GM12874 (cell line): ENCODE data around the gene CGB1.

ENCODE experiments used
- TF ChIP-seq, protein P1 (sequence below): IDR thresholded peaks from 2 replicates; pipeline ENCODE4 v1.5.1; 2011; ENCODE audit warnings: low read depth, mild to moderate bottlenecking, control low read depth, low read length, moderate library complexity; ENCODE audit not compliant: insufficient read depth

Gene CGB1

DNA sequence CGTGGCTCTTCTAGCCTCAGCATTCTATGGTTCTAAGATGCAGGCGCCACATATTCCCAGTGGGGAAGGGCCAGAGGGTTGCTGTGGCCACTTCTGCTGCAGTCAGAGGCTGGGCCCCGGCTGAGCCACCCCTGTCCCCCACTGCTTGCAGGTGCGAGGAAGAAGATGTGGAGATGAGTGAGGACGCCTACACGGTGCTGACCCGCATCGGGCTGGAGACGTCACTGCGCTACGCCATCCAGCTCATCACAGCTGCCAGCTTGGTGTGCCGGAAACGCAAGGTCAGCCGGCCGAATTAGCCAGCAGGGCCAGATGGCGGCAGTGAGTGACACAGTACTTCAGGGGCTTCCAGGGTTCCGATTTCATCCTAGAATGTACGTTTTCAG lies 21.8 kb downstream of the CGB1 start:
- TF ChIP-seq, protein P1, sequence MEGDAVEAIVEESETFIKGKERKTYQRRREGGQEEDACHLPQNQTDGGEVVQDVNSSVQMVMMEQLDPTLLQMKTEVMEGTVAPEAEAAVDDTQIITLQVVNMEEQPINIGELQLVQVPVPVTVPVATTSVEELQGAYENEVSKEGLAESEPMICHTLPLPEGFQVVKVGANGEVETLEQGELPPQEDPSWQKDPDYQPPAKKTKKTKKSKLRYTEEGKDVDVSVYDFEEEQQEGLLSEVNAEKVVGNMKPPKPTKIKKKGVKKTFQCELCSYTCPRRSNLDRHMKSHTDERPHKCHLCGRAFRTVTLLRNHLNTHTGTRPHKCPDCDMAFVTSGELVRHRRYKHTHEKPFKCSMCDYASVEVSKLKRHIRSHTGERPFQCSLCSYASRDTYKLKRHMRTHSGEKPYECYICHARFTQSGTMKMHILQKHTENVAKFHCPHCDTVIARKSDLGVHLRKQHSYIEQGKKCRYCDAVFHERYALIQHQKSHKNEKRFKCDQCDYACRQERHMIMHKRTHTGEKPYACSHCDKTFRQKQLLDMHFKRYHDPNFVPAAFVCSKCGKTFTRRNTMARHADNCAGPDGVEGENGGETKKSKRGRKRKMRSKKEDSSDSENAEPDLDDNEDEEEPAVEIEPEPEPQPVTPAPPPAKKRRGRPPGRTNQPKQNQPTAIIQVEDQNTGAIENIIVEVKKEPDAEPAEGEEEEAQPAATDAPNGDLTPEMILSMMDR = no peak

DNA sequence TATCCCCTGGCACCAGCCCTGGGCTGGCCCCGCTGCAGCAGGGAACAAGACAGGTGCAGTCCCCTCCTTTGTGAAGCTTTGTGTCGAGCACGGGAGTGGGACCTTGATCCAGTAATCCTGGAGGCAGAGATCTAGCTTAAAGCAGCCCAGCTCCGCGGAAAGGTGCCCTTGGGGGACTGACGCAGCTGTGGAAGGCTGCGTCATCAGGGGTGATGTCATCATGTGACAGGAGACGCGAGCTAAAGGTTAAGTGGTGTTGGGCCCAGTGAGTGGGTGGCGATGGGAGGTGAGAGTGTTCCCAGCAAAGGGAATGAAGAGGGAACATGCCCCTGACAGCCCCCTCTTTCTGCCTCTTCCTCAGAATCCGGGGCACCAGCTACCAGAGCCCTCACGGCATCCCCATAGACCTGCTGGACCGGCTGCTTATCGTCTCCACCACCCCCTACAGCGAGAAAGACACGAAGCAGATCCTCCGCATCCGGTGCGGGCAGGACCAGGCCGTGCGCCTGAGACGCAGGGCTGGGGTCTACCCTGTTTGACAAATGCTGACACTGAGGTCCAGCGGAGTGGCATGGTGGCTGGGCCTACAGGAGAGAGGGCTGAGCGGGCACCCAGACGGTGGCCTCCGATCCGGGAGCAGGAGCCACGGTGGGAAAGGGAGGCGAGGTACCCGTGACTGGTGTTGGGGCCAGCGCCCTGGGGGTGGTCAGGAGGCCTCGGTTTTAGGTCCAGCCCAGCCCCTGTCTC lies 22.4 kb downstream of the CGB1 start:
- TF ChIP-seq, protein P1 = no peak

DNA sequence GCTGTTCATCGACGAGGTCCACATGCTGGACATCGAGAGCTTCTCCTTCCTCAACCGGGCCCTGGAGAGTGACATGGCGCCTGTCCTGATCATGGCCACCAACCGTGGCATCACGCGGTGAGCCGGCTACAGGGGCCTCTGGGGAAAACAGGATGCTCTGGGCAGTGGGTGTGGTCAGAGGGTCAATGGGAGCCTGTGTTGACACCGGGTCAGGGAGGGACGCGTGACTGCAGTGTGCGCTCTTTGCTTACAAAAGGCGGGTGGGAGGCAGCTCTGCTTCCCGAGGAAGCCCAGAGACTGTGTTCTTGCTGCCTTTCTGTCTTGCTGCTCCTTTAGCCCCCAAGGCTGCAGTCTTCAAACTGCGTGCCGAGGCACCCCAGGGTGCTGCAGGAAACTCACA lies 25.5 kb downstream of the CGB1 start:
- TF ChIP-seq, protein P1 = no peak

DNA sequence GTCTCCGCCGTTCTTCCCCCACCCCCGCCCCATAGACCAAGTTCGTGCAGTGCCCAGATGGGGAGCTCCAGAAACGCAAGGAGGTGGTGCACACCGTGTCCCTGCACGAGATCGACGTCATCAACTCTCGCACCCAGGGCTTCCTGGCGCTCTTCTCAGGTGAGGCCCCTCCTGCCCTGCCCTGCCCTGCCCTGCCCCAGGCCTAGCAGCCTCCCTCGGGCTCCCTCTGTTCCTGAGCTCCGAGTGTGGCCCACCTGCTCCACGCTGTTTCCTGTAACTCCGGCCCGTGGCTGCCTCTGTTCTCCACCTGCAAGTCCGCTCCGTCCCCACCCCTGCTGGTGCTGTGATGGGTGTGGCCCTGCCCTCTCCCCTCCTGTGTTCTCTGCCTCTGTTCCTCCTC lies 26.2 kb downstream of the CGB1 start:
- TF ChIP-seq, protein P1 = no peak

DNA sequence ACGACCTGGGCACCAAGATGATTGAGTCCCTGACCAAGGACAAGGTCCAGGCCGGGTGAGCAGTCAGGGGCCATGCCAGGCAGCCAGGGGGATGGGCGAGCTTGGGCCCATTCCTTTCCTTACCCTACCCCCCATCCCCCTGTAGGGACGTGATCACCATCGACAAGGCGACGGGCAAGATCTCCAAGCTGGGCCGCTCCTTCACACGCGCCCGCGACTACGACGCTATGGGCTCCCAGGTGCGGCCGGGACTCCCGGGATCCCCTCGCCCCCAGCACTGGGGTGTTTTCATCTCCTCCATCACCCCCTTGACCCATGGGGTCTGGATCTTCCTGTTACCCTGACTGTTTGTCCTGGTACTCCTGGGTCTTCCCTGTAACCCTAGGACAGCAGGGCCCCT lies 26.9 kb downstream of the CGB1 start:
- TF ChIP-seq, protein P1 = no peak

DNA sequence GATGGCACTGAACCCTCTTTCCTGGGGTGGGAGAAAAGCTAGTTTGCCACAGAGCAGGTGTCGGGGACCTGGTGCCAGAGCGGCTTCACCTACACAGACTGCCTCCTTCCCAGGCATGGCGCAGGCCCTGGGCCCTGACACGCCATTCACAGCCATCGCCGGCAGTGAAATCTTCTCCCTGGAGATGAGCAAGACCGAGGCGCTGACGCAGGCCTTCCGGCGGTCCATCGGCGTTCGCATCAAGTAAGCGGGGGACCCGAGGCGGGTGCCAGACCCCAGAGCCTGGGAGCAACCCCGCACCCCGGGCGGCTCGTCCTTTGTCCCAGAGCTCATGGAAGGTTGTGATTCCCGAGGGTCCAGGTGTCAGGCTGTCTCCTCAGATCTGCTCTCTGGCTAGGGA lies 29.8 kb downstream of the CGB1 start:
- TF ChIP-seq, protein P1 = no peak

DNA sequence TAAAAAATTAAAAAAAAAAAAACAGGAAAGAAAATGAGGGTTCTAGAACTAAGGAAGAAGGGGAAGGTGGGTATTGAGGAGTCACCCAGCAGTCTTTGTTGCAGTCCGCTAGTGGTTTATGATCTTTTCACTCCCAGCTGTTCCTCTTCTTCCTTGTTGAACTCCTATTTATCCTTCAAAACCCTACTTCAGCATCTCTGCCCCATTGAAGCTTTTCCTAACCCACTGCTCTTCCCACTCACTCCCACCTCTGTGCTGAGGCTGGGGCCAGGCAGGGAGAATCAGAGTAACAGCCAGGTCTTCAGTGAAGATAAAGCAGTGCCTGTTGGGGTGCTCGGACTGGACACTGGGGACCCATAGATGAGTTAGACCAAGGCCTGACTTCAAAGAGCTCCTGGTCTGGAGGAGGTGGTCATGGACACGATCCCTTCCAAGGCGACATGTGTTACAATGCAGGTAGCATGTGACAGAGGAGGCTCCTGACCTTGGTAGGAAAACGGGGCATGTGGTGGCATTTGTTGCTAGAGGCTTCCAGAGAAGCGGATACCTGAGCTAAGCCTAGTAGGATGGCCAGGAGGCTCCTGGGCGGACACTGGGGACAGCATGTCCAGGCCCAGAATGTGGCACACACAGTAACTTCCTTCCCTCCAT lies 31.6 kb downstream of the CGB1 start:
- TF ChIP-seq, protein P1 = no peak
